Omental fat pad (tissue), 4 donors: ENCODE data around the gene GRN. TPM values are rescaled to one million over a fixed set of nuclear protein-coding genes. Genes with fewer than 3 reads are reported as not detected.

ENCODE experiments used
- ATAC-seq: fragments of 150-250 bp; one replicate; pipeline ENCODE4 v1.9.1; 2016; ENCODE audit warnings: mild to moderate bottlenecking, moderate library complexity; ENCODE audit not compliant: low FRiP score
- DNase-seq: peaks from one replicate; pipeline ENCODE4 v3.0.0-alpha.2; 2019; ENCODE audit warnings: low spot score
- total RNA-seq, 4 donors: library from RNA; depleted of rRNA; stranded (reverse); fragments of >200 nt; gene quantifications; one replicate each; pipeline ENCODE4 v1.1.0, GENCODE V29; 2016
- TF ChIP-seq, protein P1 (sequence below), 3 donors: fragments of 450-650 bp; IDR thresholded peaks; one replicate each; pipeline ENCODE4 v1.5.1; 2016 to 2017; ENCODE audit warnings: antibody characterized with exemption in 3 of 3, mild to moderate bottlenecking in 3 of 3, moderate library complexity in 2 of 3

Gene GRN
- total RNA-seq, 4 donors from 2014 or later: 275 to 379 (median 316) TPM

DNA sequence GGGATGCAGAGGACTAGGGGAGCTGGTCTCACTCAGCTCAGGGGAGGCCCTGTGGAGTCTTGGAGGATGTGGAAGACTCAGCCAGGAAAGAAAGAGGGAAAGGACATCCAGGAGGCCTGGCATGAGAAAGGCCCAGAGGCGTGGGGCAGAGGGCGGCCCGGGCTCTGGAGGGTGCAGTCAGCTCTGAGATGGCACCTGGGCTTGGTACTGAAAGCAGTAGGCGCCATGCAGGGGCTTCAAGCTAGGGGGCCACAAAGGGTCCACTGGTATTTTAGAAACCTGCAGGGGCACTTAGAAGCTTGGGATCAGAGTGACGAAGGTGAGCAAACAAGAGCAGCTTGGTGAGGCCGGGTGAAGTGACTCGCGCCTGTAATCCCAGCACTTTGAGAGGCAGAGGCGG lies 13.0 kb downstream of the GRN start:
- TF ChIP-seq, protein P1, sequence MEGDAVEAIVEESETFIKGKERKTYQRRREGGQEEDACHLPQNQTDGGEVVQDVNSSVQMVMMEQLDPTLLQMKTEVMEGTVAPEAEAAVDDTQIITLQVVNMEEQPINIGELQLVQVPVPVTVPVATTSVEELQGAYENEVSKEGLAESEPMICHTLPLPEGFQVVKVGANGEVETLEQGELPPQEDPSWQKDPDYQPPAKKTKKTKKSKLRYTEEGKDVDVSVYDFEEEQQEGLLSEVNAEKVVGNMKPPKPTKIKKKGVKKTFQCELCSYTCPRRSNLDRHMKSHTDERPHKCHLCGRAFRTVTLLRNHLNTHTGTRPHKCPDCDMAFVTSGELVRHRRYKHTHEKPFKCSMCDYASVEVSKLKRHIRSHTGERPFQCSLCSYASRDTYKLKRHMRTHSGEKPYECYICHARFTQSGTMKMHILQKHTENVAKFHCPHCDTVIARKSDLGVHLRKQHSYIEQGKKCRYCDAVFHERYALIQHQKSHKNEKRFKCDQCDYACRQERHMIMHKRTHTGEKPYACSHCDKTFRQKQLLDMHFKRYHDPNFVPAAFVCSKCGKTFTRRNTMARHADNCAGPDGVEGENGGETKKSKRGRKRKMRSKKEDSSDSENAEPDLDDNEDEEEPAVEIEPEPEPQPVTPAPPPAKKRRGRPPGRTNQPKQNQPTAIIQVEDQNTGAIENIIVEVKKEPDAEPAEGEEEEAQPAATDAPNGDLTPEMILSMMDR (IDR thresholded peaks at IDR 0.05): no peak
- ATAC-seq (no peak), DNase-seq (no peak)

DNA sequence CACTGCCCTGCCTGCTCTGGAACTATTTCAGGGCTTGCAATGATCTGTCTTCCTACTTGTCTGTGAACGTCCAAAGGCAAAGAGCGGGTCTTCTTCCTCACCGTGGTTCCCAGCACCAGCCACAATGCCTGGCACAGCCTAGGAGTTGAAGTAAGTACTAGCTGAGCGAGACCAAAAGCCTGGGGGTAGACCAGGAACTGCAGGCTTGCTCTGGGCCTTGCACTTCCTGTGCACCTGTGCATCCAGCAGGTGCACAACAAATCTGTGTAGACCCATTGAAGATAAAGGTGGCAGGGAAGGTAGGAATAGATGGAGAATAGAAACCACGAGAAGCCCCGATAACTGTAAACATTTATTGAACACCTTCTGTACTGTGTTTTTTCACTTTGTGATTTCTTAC lies 13.9 kb downstream of the GRN start:
- TF ChIP-seq, protein P1 (IDR thresholded peaks at IDR 0.05): no peak
- ATAC-seq: no peak
- DNase-seq: no peak

DNA sequence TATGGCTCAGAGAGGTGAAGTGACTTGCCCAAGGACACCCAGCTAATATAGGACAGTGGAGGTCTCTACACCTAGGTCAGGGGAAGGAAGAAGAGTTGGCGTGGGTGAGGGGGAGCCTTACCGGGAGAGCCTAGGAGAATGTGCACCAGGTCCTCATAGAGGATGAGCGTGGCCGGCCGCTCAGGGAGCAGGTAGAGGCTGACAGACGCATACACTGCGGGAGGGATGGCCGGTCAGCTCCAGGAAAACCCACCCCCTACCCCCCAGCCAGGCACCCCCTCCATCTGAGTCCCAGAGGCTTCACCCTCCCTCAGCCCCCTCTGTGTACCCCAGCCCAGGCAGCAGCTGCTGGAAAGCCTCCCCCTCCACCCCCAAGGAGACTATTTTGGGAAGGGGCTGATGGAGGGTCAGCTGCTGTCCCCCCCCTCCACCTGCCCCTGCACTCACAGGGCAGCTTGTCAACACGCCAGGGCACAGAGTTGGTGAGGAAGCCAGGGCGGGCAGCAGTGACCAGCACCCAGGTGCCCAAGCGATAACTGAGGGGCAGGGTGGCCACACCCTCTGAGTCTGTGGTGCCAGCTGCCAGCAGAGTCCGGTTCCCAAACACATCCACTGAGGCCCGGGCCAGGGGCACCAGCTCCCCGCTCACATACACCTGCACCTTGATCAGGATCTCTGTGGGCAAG lies 14.5 kb downstream of the GRN start:
- TF ChIP-seq, protein P1 (IDR thresholded peaks at IDR 0.05): no peak
- DNase-seq (no peak), ATAC-seq (no peak)

DNA sequence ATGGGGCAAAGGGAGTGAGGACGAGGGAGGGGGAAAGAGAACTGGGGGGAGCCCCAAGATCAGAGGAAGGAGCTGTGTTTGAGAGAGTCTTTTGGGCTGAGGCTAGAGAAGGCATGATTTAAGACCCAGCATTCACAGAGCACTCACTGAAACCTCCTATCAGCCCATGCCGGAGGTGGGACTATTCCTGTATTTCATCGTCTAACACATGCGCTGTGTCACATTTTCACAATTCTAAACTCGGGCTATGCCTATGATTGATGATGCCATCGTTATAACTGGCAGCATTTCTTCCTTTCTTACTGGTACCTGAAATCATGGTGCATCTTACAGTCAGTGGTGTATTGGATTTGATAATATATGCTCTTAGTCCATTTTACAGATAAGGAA lies 15.0 kb downstream of the GRN start:
- ATAC-seq (no peak), DNase-seq (no peak)
- TF ChIP-seq, protein P1 (IDR thresholded peaks at IDR 0.05): no peak

DNA sequence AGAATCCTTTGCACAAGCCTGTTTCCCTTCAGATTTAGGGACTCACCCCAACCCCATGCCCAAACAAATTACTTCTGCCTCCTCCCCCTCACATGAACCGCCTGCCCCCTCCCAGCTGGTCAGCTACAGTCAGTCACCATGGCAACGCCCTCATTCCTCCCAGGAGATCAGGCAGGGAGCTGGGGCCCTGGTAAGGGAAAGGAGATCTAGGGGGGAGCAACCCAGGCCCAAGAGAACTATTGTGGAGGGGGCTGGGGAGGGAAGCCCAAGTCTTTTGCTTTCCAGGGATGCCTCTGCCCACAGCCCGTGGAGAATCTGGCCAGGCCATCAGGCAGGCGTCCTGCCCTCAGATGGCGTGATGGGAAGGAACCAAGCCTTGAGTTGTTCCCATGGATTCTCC lies 15.7 kb downstream of the GRN start:
- TF ChIP-seq, protein P1 (IDR thresholded peaks at IDR 0.05): no peak
- DNase-seq (no peak), ATAC-seq (no peak)

DNA sequence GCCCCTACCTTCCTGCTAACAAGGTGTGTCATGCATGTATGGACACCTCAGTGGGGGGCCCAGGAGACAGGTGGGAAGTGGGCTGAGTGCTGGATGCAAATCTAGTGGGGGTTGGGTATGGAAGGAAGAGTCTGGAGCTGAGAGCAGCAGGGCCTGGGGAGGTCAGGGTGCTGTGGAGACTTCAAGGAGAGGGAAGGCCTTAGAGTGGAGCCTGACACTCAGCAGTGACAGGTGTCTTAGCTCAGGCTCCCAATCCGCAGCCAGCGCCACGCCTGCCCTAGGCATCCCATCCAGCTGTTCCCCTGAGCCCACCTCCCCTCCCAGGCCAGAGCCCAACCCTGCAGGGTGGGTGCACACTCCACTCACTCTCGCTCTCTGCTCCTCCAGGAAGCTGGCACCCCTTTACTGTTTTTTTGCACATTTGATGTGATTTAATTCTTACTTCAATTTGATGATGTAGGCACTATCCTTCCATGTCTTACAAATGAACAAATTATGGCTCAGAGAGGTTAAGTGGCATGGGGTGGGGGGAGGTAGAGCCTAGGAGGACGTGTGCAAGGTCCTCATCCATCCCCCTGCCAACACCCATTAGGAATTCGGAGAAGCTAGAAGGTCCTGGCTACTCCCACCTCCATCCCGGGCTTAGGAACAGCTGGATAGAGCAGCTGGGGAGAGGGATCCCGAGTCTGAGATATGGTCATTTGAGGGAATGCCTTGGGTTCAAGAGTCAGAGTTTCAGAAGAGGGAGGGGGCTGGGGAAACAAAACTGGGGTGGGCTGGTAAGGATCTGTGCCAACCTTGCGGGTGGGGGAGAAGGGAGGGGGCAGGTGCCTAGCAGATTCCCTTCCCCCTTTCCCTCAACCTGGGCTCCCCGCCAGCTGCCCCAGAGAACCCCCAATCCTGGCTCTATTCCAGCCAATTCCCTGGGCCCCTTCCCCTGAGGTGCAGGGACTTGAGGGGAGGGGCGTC lies 16.5 kb downstream of the GRN start:
- DNase-seq (no peak), ATAC-seq (no peak)
- TF ChIP-seq, protein P1 (IDR thresholded peaks at IDR 0.05): no peak
